Glutamatergic neuron (in vitro differentiated cells): ENCODE measurements around the gene EPB41L2. TPM values are rescaled to one million over a fixed set of nuclear protein-coding genes. Genes with fewer than 3 reads are reported as not detected.
"Not testable (repeated sequence)": the region's sequence is repeated elsewhere in the genome, so short reads cannot be mapped to it uniquely, and the experiment has no call there.

Experiments
- DNase-seq: peaks from one replicate; pipeline ENCODE4 v3.0.0; 2022
- H3K27ac Mint-ChIP-seq: one replicate; pipeline ENCODE4 v1.8.0; 2020; ENCODE audit warnings: mild to moderate bottlenecking, mixed read lengths, inconsistent platforms; ENCODE audit not compliant: unreplicated experiment
- H3K27me3 Mint-ChIP-seq: one replicate; pipeline ENCODE4 v1.8.0; 2020; ENCODE audit warnings: mild to moderate bottlenecking, moderate library complexity, mixed read lengths, inconsistent platforms; ENCODE audit not compliant: unreplicated experiment
- H3K36me3 Mint-ChIP-seq: one replicate; pipeline ENCODE4 v1.8.0; 2020; ENCODE audit warnings: mild to moderate bottlenecking, mixed read lengths, inconsistent platforms; ENCODE audit not compliant: unreplicated experiment
- H3K4me1 Mint-ChIP-seq: one replicate; pipeline ENCODE4 v1.8.0; 2020; ENCODE audit warnings: mild to moderate bottlenecking, low read depth, mixed read lengths, inconsistent platforms; ENCODE audit not compliant: unreplicated experiment
- H3K4me3 Mint-ChIP-seq: one replicate; pipeline ENCODE4 v1.8.0; 2020; ENCODE audit warnings: mild to moderate bottlenecking, mixed read lengths, inconsistent platforms; ENCODE audit not compliant: unreplicated experiment
- H3K9me3 Mint-ChIP-seq: one replicate; pipeline ENCODE4 v1.8.0; 2020; ENCODE audit warnings: mild to moderate bottlenecking, moderate library complexity, mixed read lengths, inconsistent platforms; ENCODE audit not compliant: unreplicated experiment
- total RNA-seq: library from RNA; stranded (reverse); fragmentation: NEBNext Ultra II Directional; extraction: Animal tissue kit (Norgen Biotek cat#: 25700); gene quantifications from one replicate; pipeline ENCODE4 v1.2.1, GENCODE V29; 2021; ENCODE audit not compliant: unreplicated experiment
- TF ChIP-seq, protein P1 (sequence below): fragments of 200-600 bp; sonication (generic); IDR thresholded peaks from one replicate; pipeline ENCODE4 v1.5.0; 2021; ENCODE audit not compliant: partially characterized antibody, unreplicated experiment

The EPB41L2 gene
- total RNA-seq, 1 donor from 2014 or later, result 36.2 TPM

DNA sequence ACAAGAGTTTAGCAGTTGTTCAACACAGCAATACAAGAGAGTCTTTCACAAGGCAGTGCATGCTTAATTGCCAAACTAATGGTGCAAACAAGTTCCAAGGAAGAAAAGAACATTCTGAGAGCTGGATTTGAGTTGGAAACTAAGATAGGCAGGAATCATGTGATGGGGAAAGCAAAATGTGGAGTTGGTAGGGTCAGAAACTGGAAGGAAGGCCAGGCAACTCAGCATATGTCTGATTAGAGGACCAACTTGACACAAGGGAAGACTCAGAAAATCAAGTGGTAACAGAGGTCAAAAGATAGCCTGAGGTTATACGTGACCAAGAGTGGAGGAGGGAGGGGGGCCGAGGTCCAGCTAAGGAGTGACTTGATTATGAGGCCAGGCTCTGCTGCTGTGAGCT, 118.6 kb downstream of the EPB41L2 start:
- Mint-ChIP-seq H3K4me1 (peaks cover 3% of the 10 kb centered on the region), H3K4me3 (no peak overlapping the region), H3K9me3 (no peaks in the 10 kb centered on the region), H3K27ac (no peak overlapping the region), H3K36me3 (no peaks in the 10 kb centered on the region), H3K27me3 (no peaks in the 10 kb centered on the region)
- TF ChIP-seq, protein P1, sequence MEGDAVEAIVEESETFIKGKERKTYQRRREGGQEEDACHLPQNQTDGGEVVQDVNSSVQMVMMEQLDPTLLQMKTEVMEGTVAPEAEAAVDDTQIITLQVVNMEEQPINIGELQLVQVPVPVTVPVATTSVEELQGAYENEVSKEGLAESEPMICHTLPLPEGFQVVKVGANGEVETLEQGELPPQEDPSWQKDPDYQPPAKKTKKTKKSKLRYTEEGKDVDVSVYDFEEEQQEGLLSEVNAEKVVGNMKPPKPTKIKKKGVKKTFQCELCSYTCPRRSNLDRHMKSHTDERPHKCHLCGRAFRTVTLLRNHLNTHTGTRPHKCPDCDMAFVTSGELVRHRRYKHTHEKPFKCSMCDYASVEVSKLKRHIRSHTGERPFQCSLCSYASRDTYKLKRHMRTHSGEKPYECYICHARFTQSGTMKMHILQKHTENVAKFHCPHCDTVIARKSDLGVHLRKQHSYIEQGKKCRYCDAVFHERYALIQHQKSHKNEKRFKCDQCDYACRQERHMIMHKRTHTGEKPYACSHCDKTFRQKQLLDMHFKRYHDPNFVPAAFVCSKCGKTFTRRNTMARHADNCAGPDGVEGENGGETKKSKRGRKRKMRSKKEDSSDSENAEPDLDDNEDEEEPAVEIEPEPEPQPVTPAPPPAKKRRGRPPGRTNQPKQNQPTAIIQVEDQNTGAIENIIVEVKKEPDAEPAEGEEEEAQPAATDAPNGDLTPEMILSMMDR, result no peak
- DNase-seq, result no peak

DNA sequence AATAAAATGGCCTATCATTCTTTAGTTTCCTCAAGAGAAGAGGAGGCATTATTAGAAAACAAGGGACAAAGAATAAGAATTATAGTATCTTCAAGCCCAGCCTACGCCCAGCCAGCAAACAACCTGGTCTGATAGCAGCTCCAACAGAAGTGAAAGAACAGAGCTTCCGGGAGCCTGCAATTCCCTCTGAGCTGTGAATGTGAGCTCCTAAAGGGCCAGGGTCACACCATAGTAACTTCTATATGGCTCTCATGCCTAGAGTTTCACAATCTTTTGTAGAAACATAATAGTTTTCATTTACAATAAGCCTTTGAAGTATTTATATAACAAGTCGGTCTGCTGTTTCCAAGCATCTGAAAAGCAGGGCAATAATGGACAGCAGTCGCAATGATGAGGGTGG, 119.3 kb downstream of the EPB41L2 start:
- H3K36me3 Mint-ChIP-seq, result no peaks in the 10 kb centered on the region

DNA sequence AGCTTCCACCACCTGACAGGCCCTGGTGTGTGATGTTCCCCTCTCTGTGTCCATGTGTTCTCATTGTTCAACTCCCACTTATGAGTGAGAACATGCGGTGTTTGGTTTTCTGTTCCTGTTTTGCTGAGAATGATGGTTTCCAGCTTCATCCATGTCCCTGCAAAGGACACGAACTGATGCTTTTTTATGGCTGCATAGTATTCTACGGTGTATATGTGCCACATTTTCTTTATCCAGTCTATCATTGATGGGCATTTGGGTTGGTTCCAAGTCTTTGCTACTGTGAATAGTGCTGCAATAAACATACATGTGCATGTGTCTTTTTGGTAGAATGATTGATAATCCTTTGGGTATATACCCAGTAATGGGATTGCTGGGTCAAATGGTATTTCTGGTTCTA, 120.3 kb downstream of the EPB41L2 start:
- H3K27ac Mint-ChIP-seq, H3K4me3 Mint-ChIP-seq, H3K9me3 Mint-ChIP-seq, H3K4me1 Mint-ChIP-seq, H3K27me3 Mint-ChIP-seq, H3K36me3 Mint-ChIP-seq, DNase-seq: not testable (repeated sequence)

More for the DNA sequence above, 119.3 kb downstream of the EPB41L2 start:
- no peak overlapping the region for H3K4me3 Mint-ChIP-seq
- H3K27ac Mint-ChIP-seq, result no peak overlapping the region
- DNase-seq, result no peak
- no peaks in the 10 kb centered on the region for H3K9me3 Mint-ChIP-seq
- H3K4me1 Mint-ChIP-seq, result peaks cover 3% of the 10 kb centered on the region
- TF ChIP-seq, protein P1, result no peak
- no peaks in the 10 kb centered on the region for H3K27me3 Mint-ChIP-seq

DNA sequence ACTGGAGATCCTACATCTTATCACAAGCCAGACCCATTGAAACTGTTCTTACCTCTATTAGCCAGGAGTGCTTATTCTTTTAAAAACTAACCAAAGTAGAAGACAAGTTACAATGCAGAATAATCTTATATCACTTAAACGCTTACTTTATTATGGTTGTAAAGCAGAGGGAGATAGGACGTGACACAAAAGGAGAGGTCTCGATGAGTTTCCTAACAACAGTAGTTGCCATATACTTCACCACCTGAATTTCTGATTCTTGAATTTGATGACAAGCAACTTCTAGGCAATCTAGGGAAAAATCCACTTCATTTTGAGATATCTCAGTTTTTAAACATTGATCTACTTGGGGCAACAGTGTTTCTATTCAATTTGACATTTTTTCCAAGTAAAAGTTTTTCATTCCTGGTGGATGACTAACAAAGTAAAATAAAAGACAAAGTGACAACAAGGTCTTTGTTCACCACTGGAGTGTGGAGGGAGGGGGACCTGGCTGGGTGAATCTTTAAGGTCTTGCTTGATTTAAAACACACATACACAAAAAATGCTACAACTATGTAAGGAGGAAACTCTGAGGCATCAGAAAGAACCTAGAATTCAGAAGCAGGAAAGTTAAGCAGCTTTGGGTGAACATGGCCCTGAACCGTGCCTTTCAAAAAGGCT, 125.0 kb downstream of the EPB41L2 start:
- no peak overlapping the region for H3K4me3 Mint-ChIP-seq
- no peak overlapping the region for H3K27ac Mint-ChIP-seq
- H3K27me3 Mint-ChIP-seq, result no peaks in the 10 kb centered on the region
- H3K9me3 Mint-ChIP-seq, result no peaks in the 10 kb centered on the region
- TF ChIP-seq, protein P1, result no peak
- DNase-seq, result no peak
- H3K36me3 Mint-ChIP-seq, result no peaks in the 10 kb centered on the region
- no peaks in the 10 kb centered on the region for H3K4me1 Mint-ChIP-seq

DNA sequence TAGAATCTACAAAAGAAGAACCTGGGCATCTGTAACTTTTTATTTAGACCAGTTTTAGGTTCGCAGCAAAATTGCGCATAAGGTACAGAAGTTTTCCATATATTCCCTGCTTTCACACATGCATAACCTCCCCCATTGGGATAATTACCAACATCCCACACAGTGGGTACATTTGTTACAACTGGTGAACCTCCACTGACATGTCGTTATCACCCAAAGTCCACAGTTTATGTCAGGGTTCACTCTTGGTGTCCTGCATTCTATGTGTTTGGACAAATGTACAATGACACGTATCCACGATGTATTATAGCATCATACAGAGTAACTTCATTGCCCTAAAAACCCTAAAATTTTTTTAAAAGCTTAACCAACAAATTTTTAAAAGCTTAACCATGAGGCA, 126.1 kb downstream of the EPB41L2 start:
- no peaks in the 10 kb centered on the region for H3K27me3 Mint-ChIP-seq
- H3K9me3 Mint-ChIP-seq, result no peaks in the 10 kb centered on the region
- no peak for DNase-seq
- no peak overlapping the region for H3K27ac Mint-ChIP-seq
- no peaks in the 10 kb centered on the region for H3K4me1 Mint-ChIP-seq
- H3K36me3 Mint-ChIP-seq, result no peaks in the 10 kb centered on the region
- H3K4me3 Mint-ChIP-seq, result no peak overlapping the region
- TF ChIP-seq, protein P1, result no peak
